ENCODE measurements around the gene TIGD3. TPM values are rescaled to one million over a fixed set of nuclear protein-coding genes. Genes with fewer than 3 reads are reported as not detected.

TIGD3 gene
- total and polyA plus RNA-seq, 2 donors (not counting 1 experiment from before 2014, with no cell fraction given): 0.17 TPM; not detected in 1

DNA sequence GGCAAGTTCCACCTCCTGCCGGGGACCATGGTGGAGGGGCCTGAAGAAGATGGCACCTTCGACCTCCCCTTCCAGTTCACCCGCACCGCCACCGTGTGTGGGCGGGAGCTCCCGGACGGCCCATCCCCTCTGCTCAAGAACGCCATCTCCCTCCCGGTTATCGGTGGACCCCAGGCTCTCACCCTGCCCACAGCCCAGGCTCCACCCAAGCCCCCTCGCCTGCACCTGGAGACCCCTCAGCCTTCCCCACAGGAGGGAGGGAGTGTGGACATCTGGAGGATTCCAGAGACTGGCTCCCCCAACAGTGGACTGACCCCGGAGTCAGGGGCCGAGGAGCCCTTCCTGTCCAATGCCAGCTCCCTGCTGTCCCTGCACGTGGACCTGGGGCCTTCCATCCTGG lies 33.5 kb upstream of the TIGD3 start:
- Histone ChIP-seq H3K9ac (ENCODE audit: insufficient read depth, low read length) (no peak overlapping the region), H3K79me2 (ENCODE audit: control insufficient read depth, insufficient read depth, low read length) (peaks cover 59% of the 10 kb centered on the region), H3K9me3 (ENCODE audit: control insufficient read depth, insufficient read depth, low read depth, low read length) (no peaks in the 10 kb centered on the region), H2AFZ (ENCODE audit: low read length) (no peak overlapping the region), H3K4me3 (replicated peaks in 1 of 4; ENCODE audit: control extremely low read depth in 1 of 4, insufficient read depth in 1 of 4, low read depth in 3 of 4, low read length in 4 of 4) (no peak overlapping the region), H3K36me3 (ENCODE audit: control insufficient read depth, insufficient read depth, low read length) (peaks cover 28% of the 10 kb centered on the region), H3K4me2 (ENCODE audit: extremely low read depth, insufficient read depth, low read length) (no peak overlapping the region), H4K20me1 (ENCODE audit: control insufficient read depth, extremely low read depth, insufficient read depth, low read length) (peaks cover 1% of the 10 kb centered on the region), H3K27ac (ENCODE audit: insufficient read depth, low read length) (no peak overlapping the region), H3K27me3 (ENCODE audit: control insufficient read depth, insufficient read depth, low read length) (no peaks in the 10 kb centered on the region), H3K4me1 (ENCODE audit: control insufficient read depth, extremely low read depth, insufficient read depth, low read length) (peaks cover 23% of the 10 kb centered on the region)
- DNase-seq (ENCODE audit: low read depth in 2 of 2): no peak
- TF ChIP-seq, protein P1, sequence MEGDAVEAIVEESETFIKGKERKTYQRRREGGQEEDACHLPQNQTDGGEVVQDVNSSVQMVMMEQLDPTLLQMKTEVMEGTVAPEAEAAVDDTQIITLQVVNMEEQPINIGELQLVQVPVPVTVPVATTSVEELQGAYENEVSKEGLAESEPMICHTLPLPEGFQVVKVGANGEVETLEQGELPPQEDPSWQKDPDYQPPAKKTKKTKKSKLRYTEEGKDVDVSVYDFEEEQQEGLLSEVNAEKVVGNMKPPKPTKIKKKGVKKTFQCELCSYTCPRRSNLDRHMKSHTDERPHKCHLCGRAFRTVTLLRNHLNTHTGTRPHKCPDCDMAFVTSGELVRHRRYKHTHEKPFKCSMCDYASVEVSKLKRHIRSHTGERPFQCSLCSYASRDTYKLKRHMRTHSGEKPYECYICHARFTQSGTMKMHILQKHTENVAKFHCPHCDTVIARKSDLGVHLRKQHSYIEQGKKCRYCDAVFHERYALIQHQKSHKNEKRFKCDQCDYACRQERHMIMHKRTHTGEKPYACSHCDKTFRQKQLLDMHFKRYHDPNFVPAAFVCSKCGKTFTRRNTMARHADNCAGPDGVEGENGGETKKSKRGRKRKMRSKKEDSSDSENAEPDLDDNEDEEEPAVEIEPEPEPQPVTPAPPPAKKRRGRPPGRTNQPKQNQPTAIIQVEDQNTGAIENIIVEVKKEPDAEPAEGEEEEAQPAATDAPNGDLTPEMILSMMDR (conservative IDR thresholded peaks at IDR 0.05 in 1 of 2, IDR thresholded peaks at IDR 0.05 in 1 of 2; ENCODE audit: low read depth in 1 of 2, low read length in 2 of 2): no peak
- TF ChIP-seq EZH2 (IDR thresholded peaks at IDR 0.05; ENCODE audit: low read length, missing control alignments): no peak

DNA sequence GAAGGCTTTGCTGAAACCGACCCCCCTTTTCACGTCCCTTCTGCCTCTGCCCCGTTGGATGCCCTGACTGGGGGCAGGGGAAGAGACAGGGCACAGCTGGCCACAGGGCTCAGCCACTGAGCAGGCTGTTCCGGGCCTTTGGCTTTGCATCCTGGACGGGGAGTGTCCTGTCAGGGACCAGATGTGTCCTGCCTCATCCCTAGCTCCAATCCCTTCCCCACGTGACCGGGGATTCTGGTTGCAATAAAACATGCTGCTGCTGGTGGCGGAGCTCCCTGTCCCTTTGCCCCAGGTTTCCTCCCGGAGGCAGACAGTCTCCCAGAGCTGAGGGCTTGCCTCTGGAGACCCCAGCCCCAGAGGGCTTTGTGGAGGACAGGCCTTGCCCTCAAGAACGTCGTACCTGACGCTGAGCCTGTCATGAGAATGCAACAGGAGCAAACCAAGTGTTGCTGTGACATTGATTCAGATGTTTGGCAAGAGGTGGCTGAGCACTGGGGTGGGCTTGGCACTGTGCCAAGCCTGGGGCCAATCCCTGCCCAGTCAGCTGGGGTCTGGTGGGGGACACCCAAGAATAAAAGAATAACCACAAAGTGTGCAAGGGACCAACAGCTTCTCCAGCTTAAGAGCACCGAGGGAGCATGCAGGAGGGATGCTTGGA lies 32.6 kb upstream of the TIGD3 start:
- peak in 1 of 2 donors; percentile 36 for DNase-seq (ENCODE audit: low read depth in 2 of 2)
- Histone ChIP-seq H3K4me3 (replicated peaks in 1 of 4; ENCODE audit: control extremely low read depth in 1 of 4, insufficient read depth in 1 of 4, low read depth in 3 of 4, low read length in 4 of 4) (no peak overlapping the region), H3K4me2 (ENCODE audit: extremely low read depth, insufficient read depth, low read length) (no peak overlapping the region), H3K4me1 (ENCODE audit: control insufficient read depth, extremely low read depth, insufficient read depth, low read length) (peaks cover 23% of the 10 kb centered on the region), H4K20me1 (ENCODE audit: control insufficient read depth, extremely low read depth, insufficient read depth, low read length) (peaks cover 1% of the 10 kb centered on the region), H3K9me3 (ENCODE audit: control insufficient read depth, insufficient read depth, low read depth, low read length) (no peaks in the 10 kb centered on the region), H3K9ac (ENCODE audit: insufficient read depth, low read length) (peak overlapping the region; percentile 13), H3K27me3 (ENCODE audit: control insufficient read depth, insufficient read depth, low read length) (no peaks in the 10 kb centered on the region), H3K36me3 (ENCODE audit: control insufficient read depth, insufficient read depth, low read length) (peaks cover 28% of the 10 kb centered on the region), H3K27ac (ENCODE audit: insufficient read depth, low read length) (peak overlapping the region; percentile 7), H3K79me2 (ENCODE audit: control insufficient read depth, insufficient read depth, low read length) (peaks cover 55% of the 10 kb centered on the region), H2AFZ (ENCODE audit: low read length) (no peak overlapping the region)
- TF ChIP-seq EZH2 (IDR thresholded peaks at IDR 0.05; ENCODE audit: low read length, missing control alignments): no peak
- TF ChIP-seq, protein P1 (conservative IDR thresholded peaks at IDR 0.05 in 1 of 2, IDR thresholded peaks at IDR 0.05 in 1 of 2; ENCODE audit: low read depth in 1 of 2, low read length in 2 of 2): no peak

DNA sequence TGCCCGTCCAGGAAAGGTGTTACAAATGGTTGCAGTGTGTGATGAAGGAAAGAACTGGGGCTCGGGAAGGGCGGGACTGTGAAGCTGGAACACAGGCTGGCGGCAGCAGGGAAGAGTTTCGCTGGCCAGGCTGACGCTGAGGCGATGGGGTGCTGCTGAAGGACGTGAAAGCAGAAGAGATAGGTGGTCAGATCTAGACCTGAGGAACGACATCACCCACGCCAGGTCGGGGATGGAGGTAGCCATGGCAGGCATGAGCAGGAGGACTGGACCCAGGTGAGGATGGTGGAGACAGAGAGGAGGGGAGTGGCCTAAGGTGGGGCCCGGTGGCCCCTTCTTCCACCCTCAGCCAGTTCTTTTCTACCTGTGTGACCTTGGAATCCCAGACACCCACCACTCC lies 30.7 kb upstream of the TIGD3 start:
- Histone ChIP-seq H3K9ac (ENCODE audit: insufficient read depth, low read length) (no peak overlapping the region), H3K4me3 (replicated peaks in 1 of 4; ENCODE audit: control extremely low read depth in 1 of 4, insufficient read depth in 1 of 4, low read depth in 3 of 4, low read length in 4 of 4) (no peak overlapping the region), H4K20me1 (ENCODE audit: control insufficient read depth, extremely low read depth, insufficient read depth, low read length) (peaks cover 1% of the 10 kb centered on the region), H3K36me3 (ENCODE audit: control insufficient read depth, insufficient read depth, low read length) (peaks cover 28% of the 10 kb centered on the region), H3K79me2 (ENCODE audit: control insufficient read depth, insufficient read depth, low read length) (peaks cover 38% of the 10 kb centered on the region), H3K27me3 (ENCODE audit: control insufficient read depth, insufficient read depth, low read length) (no peaks in the 10 kb centered on the region), H3K9me3 (ENCODE audit: control insufficient read depth, insufficient read depth, low read depth, low read length) (no peaks in the 10 kb centered on the region), H2AFZ (ENCODE audit: low read length) (no peak overlapping the region), H3K27ac (ENCODE audit: insufficient read depth, low read length) (no peak overlapping the region), H3K4me2 (ENCODE audit: extremely low read depth, insufficient read depth, low read length) (no peak overlapping the region), H3K4me1 (ENCODE audit: control insufficient read depth, extremely low read depth, insufficient read depth, low read length) (peaks cover 22% of the 10 kb centered on the region)
- TF ChIP-seq, protein P1 (conservative IDR thresholded peaks at IDR 0.05 in 1 of 2, IDR thresholded peaks at IDR 0.05 in 1 of 2; ENCODE audit: low read depth in 1 of 2, low read length in 2 of 2): no peak
- no peak for TF ChIP-seq EZH2 (IDR thresholded peaks at IDR 0.05; ENCODE audit: low read length, missing control alignments)
- peak in 1 of 2 donors; percentile 37 for DNase-seq (ENCODE audit: low read depth in 2 of 2)
